ENCODE results near the gene PCGF1. TPM values are rescaled to one million over a fixed set of nuclear protein-coding genes. Genes with fewer than 3 reads are reported as not detected.
A peak's percentile ranks its signal among the peaks of the same experiment; 100 is the strongest.

The PCGF1 gene
- total and polyA plus RNA-seq, 2 of the 4 experiments (the other 2 are of a cell fraction): 23.4 to 31.4 TPM

DNA sequence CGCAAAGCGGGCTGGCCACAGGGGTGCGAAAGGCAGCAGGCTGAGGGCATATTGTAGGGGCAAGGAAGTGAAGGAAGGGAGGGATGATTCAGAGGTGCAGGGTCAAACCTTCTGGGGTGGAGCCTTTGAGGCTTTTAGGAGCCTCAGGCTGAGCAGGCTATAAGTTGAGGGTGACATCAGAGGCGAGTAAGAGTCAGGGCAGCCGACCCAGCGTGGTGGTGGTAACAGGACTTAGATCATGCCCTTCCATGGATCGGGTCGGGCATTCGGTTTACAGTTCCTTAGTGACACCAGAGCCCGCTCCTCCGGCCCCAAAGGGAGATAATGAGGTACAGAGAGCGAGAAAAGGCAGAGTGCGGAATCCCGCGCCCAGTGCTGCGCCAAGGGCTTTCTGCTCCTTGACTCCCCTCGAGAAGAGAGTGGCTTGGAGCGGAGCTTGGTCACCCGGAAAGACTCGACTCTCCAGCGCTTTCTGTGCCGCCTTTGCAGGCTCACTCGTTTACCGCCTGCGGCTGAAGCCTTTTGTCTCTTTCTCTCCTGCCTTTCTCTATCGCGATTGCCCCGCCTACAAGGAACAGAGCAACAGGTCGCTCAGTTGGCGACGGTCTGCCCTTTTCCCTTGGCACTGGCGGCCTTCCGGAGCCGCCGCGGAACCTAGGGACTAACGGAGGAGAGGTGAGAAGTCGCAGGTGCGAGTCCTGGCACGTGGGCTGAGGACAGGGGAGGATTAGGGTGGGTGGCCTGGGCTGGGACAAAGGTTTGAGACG is 8.8 kb downstream of the PCGF1 start:
- Histone ChIP-seq H3K4ac (ENCODE audit: low read depth, low read length) (no peak overlapping the region), H4K20me1 (ENCODE audit: insufficient read depth, low read length) (no peaks in the 10 kb centered on the region), H3K4me3 (ENCODE audit: insufficient read depth, low read depth, low read length) (peak overlapping the region; percentile 12; the same call in 1 of the 2 replicates), H3K14ac (replicated peaks; ENCODE audit: low read depth, low read length) (no peak overlapping the region), H2BK20ac (ENCODE audit: low read depth, low read length) (no peak overlapping the region), H4K91ac (ENCODE audit: insufficient read depth, low read depth, low read length) (no peak overlapping the region), H3K9ac (ENCODE audit: low read depth, low read length) (no peak overlapping the region), H2BK15ac (ENCODE audit: low read depth, low read length) (no peak overlapping the region), H4K5ac (ENCODE audit: low read depth, low read length) (no peak overlapping the region), H2AK9ac (replicated peaks; ENCODE audit: low read depth, low read length, poor library complexity) (no peak overlapping the region), H3K27me3 (ENCODE audit: control insufficient read depth, insufficient read depth, low read length) (peaks cover 38% of the 10 kb centered on the region), H2BK120ac (ENCODE audit: low read depth, low read length) (no peak overlapping the region), H4K8ac (ENCODE audit: low read depth in 2 of 2, low read length in 2 of 2) (no peak overlapping the region; a peak in 1 of 4 replicates), H2AK5ac (ENCODE audit: low read depth, low read length) (no peak overlapping the region), H3K9me3 (ENCODE audit: control insufficient read depth, insufficient read depth, low read length) (no peaks in the 10 kb centered on the region), H3K23ac (ENCODE audit: low read depth, low read length) (no peak overlapping the region), H2BK5ac (ENCODE audit: low read depth, low read length, poor library complexity, severe bottlenecking) (no peak overlapping the region), H3K79me1 (ENCODE audit: low read depth in 1 of 2, low read length in 2 of 2) (peaks cover 0 to 11% of the 10 kb centered on the region in 2 experiments; a peak in 2 of 4 replicates), H3K27ac (ENCODE audit: insufficient read depth, low read length) (no peak overlapping the region), H3K9me1 (ENCODE audit: insufficient read depth, low read length) (no peaks in the 10 kb centered on the region), H3K56ac (ENCODE audit: extremely low read depth, insufficient read depth, low read length) (no peak overlapping the region), H3K4me1 (ENCODE audit: control insufficient read depth, insufficient read depth, low read length) (peaks cover 13% of the 10 kb centered on the region), H3K4me2 (ENCODE audit: low read depth, low read length) (peak overlapping the region; percentile 74), H3K36me3 (ENCODE audit: control insufficient read depth, insufficient read depth, low read length) (peaks cover 3% of the 10 kb centered on the region; the same call in 1 of the 2 replicates), H2AFZ (replicated peaks; ENCODE audit: low read length, poor library complexity) (peak overlapping the region; percentile 76), H3K18ac (ENCODE audit: low read depth, low read length) (no peak overlapping the region)
- in situ Hi-C loops (cut with MboI; ENCODE audit: low sequenced_read_pairs) (loop anchor here (25.0 kb wide), 1 partner anchor 364 kb away; no protein-coding TSS in a partner anchor), dilution Hi-C loops (cut with HindIII; ENCODE audit: low sequenced_read_pairs, unreplicated experiment) (no loop called here), intact Hi-C loops (cut with micrococcal nuclease) (no loop called here)
- TF ChIP-seq FOS (IDR thresholded peaks at IDR 0.05; ENCODE audit: low read depth, low read length) (no peak), NFE2L2 (IDR thresholded peaks at IDR 0.05; ENCODE audit: low read depth, low read length) (no peak), CHD1 (IDR thresholded peaks at IDR 0.05; ENCODE audit: low read depth, low read length) (no peak), SMC3 (IDR thresholded peaks at IDR 0.05; ENCODE audit: low read depth, low read length) (no peak), POLR2A (IDR thresholded peaks at IDR 0.05; ENCODE audit: low read depth, low read length) (no peak)
- TF ChIP-seq, protein P1, sequence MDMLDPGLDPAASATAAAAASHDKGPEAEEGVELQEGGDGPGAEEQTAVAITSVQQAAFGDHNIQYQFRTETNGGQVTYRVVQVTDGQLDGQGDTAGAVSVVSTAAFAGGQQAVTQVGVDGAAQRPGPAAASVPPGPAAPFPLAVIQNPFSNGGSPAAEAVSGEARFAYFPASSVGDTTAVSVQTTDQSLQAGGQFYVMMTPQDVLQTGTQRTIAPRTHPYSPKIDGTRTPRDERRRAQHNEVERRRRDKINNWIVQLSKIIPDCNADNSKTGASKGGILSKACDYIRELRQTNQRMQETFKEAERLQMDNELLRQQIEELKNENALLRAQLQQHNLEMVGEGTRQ (IDR thresholded peaks at IDR 0.05; ENCODE audit: low read depth, low read length): no peak
- TF ChIP-seq, protein P2, sequence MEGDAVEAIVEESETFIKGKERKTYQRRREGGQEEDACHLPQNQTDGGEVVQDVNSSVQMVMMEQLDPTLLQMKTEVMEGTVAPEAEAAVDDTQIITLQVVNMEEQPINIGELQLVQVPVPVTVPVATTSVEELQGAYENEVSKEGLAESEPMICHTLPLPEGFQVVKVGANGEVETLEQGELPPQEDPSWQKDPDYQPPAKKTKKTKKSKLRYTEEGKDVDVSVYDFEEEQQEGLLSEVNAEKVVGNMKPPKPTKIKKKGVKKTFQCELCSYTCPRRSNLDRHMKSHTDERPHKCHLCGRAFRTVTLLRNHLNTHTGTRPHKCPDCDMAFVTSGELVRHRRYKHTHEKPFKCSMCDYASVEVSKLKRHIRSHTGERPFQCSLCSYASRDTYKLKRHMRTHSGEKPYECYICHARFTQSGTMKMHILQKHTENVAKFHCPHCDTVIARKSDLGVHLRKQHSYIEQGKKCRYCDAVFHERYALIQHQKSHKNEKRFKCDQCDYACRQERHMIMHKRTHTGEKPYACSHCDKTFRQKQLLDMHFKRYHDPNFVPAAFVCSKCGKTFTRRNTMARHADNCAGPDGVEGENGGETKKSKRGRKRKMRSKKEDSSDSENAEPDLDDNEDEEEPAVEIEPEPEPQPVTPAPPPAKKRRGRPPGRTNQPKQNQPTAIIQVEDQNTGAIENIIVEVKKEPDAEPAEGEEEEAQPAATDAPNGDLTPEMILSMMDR (conservative IDR thresholded peaks at IDR 0.05; ENCODE audit: low read depth, low read length): no peak
- POLR2A ChIA-PET (ENCODE audit: unreplicated experiment): no interaction called here
- ATAC-seq (ENCODE audit: low read depth) (peak; percentile 18; the same call in 1 of the 2 replicates), DNase-seq (no peak)
- WGBS, 2 experiments (ENCODE audit: extremely low coverage in 2 of 2, insufficient read length in 1 of 2): 11% methylated on average over 18 of the region's 41 CpGs; no CpG with 5 or more reads in 1 of the 2 experiments
- CTCF ChIA-PET: interaction anchor here (0.6 to 0.7 kb wide), 2 partner anchors 12 to 89 kb away, joined by 3 to 8 read pairs; no protein-coding TSS in a partner anchor
- no TSS peak for BruUV-seq (replicated peaks)
